IMR-90 (cell line): ENCODE measurements around the gene STARD8.

ENCODE experiments used
- CHD1 ChIP-seq: IDR thresholded peaks from 2 replicates; pipeline ENCODE4 v1.6.1; 2012; ENCODE audit warnings: low read depth, low read length, improper control_type of control experiment
- MXI1 ChIP-seq: IDR thresholded peaks from 2 replicates; pipeline ENCODE4 v1.6.1; 2012; ENCODE audit warnings: low read depth, mild to moderate bottlenecking, low read length, moderate library complexity, borderline replicate concordance
- POLR2A ChIP-seq: IDR thresholded peaks from 2 replicates; pipeline ENCODE4 v1.6.1; 2012; ENCODE audit warnings: mild to moderate bottlenecking, low read depth, low read length
- USF2 ChIP-seq: fragments of 150-350 bp; IDR thresholded peaks from 2 replicates; pipeline ENCODE4 v1.6.1; 2017; ENCODE audit warnings: mild to moderate bottlenecking, antibody characterized with exemption, low read length, low read depth

GRCh38 chrX:68658530-68658929 lies 11.1 kb downstream of the STARD8 start:
- TF ChIP-seq POLR2A (no peak), MXI1 (no peak), USF2 (no peak), CHD1 (no peak)
